ENCODE data around the gene KCTD17.
A peak's percentile ranks its signal among the peaks of the same experiment; 100 is the strongest.

The KCTD17 gene

DNA sequence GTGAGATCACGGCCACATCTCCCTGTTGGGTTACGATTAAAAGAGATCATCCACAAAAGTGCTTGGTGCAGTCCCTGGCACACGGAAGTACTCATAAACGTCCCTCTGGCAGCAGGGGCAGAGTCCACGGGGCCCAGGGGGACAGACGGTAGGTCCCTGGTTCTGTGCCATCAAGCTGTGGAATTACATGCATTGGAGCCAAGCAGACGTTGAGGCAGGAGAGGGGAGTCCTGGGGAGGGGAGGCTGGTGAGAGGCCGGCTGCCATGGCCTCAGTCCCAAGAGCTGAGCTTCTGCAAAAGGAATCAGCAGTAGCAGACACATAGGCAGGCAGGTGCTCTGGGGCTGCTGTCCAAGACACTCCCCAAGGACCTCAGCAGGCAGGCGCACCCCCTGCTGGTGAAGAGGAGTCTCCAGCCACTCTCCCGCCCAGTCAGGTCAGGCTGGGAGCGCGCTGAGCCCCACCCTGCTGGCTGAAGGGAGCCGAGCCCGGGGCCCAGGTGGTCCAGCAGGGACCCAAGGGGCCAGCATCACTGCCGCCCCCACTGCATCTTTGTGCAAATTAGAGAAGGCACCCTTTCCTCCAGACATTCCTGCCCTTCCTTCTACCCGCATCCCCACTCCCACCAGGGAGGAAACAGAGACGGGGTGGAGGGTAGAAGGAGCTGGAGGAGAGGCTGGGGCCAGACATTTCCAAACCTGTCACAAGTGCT lies 7.6 kb upstream of the KCTD17 start:
- DNase-seq, result peak in 1 of 2 experiments; percentile 11

GRCh38 chr22:37044634-37045625 lies 6.6 kb upstream of the KCTD17 start:
- DNase-seq, result no peak

DNA sequence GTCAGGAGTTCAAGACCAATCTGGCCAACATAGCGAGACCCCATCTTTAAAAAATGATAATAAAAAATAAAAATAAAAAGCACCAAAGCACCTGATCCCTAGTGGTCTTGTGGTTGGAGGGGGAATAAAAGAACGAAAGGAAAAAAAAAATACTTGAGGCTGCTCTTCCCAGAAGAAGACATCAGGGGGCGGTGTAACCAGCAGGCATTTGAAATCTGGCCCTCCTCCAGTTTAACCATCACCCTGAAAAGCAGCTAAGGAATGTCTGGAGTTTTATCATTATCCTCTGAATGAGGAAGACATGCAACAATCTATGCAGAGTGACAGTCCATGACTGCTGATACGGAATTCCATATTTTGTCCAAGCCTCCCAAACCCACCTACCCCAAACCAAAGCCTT lies 5.6 kb upstream of the KCTD17 start:
- DNase-seq, result no peak

GRCh38 chr22:37046589-37046988 lies 5.0 kb upstream of the KCTD17 start:
- DNase-seq, result no peak

DNA sequence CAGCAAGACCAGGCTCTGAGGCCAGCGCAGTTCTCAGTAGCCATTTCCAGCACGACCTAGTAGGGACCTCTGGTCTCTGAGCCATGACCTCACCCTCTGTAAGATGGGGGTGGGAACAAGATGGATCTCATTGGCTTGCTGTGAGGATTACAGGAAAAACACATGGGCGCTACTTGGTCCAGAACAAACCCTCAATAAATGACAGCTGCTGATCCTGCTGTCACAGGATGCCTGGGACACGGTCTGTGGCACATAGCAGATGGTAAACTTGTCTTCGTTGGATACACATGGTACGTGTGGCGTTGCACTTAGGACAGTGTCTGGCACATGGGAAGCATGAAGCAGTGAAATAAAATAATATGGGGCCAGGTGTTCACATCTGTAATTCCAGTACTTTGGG lies 4.5 kb upstream of the KCTD17 start:
- no peak for DNase-seq

DNA sequence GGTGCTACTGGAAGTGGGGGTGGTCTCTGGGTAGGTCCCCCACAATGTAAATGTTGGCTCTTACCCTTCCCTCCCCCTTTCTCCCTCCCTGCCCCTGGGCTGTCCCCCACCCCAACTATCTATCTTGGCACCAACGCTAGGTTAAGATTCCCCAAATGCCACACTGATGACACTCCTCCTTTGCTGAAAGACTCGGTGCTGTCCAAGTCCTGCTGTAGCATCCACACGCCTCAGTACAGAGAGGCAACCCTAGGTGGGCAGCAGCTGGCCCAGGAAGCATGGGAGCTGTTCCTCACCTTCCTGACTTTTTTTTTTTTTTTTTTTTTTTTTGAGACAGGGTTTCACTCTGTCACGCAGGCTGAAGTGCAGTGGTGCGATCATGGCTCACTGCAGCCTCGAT lies 3.4 kb upstream of the KCTD17 start:
- DNase-seq, result no peak

GRCh38 chr22:37049224-37049623 lies 2.3 kb upstream of the KCTD17 start:
- DNase-seq, result no peak

GRCh38 chr22:37050913-37051312 lies 629 bp upstream of the KCTD17 start:
- DNase-seq, result no peak

- DNase-seq, result no peak
These were observed 1.1 kb downstream of the KCTD17 start for GRCh38 chr22:37052386-37053309.

GRCh38 chr22:37053310-37054055 lies 1.9 kb downstream of the KCTD17 start:
- no peak for DNase-seq

- DNase-seq, result no peak
These were observed 2.5 kb downstream of the KCTD17 start for GRCh38 chr22:37054056-37054395.

GRCh38 chr22:37054600-37055365 lies 3.2 kb downstream of the KCTD17 start:
- DNase-seq, result no peak

- DNase-seq, result no peak
These were observed 4.7 kb downstream of the KCTD17 start for GRCh38 chr22:37056246-37056645.

GRCh38 chr22:37057226-37057625 lies 5.7 kb downstream of the KCTD17 start:
- DNase-seq, result no peak

GRCh38 chr22:37057796-37058510 lies 6.4 kb downstream of the KCTD17 start:
- no peak for DNase-seq

DNA sequence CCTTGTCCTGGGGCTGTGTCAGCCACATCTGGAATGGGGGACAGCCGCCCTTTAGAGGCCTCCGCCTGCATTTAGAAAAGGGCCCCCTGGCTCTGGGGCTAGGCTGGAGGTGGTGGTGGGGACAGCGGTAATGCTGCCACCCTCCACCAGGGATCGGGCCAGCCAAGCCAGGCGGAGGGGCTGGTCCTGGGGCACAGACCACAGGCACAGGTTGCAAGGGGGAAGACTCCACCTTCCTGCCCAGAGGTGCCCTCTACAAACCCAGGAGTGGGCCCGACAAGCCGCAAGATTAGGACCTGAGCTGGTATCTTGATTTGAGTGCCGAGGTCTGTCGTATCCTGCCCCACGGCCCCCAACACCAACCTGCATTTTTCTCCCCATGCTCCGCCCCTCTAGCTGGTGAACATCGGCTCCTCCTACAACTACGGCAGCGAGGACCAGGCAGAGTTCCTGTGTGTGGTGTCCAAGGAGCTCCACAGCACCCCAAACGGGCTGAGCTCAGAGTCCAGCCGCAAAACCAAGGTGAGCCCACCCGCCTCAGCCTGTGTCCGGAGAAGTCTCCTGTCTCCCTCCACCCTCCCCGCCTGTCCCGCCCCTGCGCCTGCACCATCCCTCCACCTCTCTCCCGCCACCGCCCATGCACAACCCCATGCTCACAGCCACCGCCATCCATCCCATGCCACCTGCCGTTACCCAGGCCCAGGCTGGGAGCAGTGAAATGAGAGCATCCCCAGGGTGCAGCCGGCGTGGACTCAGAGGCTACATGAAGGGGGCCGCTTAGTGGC lies 7.6 kb downstream of the KCTD17 start:
- no peak for DNase-seq

GRCh38 chr22:37059876-37060449 lies 8.4 kb downstream of the KCTD17 start:
- no peak for DNase-seq

DNA sequence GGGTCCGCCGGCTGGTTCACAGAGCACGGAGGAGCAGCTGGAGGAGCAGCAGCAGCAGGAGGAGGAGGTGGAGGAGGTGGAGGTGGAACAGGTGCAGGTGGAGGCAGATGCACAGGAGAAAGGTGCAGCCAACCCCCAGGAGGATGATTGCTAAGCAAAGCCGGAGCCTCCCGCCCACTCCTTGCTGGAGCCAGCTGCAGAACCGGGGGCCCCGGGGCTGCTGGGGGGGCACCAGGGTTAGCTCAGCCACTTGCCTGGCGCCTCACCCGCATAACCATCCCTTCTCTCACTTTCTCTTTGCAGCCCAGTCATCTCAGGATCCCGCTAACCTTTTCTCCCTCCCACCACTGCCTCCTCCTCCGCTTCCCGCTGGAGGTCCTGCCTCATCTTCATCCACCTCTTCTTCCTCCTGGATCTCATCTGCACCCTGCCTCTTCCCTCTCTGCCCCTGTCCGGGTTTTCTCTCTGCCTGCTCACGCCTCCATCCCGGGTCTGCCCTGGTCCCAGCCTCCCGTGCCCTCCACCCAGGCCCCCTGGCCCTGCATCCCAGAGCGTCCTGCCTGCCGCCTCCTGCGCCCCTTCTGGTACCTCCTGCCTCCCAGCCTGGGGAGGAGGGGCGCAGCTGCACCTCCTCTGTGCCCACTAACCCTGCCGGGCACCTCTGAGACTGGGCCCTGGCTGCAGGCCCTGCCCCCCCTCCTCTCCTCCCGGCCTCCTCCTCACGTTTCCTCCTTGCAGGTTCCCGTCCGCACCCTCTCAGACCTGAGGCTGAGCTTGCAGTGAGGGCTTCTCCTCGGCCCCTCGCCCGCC lies 9.5 kb downstream of the KCTD17 start:
- no peak for DNase-seq
